GM04504 (cell line): ENCODE measurements around the gene PRTG.

Source experiments
- DNase-seq: peaks from one replicate; pipeline ENCODE4 v3.0.0-alpha.2; 2012; ENCODE audit warnings: low read depth

The PRTG gene

DNA sequence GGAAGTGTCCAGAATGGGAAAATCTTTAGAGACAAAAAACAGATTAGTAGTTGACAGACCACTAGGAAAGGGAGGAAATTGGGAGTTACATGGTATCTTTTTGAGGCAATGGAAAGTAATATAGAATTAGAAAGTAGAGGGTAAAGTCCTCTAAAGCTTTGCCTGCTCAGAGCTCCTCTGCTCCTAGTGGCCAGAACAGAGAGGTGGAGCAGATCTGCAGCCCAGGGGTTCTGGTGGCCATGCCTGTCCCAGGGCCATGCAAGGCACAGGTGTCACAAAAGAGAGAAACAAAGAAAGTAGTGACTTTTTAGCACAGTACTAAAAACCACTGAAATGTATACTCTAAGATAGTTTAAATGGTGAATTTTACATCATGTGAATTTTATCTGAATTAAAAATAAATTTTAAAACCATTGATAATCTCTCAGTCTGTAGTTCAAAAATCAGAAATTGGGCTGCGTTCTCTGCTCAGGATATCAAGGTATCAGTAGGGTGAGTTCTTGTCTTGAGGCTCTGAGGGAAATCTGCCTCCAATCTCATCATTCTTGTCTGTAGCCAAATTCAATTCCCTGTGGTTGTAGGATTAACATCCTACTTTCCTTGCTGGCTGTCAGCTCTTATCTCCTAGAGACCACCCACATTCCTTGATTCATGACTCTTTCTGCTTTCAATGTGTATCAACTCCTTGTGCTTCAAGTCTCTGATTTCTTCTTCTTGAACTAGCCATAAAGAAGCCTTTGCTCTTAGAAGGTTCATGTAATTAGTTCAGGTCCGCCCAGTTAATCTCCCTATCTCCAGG, 178.4 kb downstream of the PRTG start:
- DNase-seq, result no peak

DNA sequence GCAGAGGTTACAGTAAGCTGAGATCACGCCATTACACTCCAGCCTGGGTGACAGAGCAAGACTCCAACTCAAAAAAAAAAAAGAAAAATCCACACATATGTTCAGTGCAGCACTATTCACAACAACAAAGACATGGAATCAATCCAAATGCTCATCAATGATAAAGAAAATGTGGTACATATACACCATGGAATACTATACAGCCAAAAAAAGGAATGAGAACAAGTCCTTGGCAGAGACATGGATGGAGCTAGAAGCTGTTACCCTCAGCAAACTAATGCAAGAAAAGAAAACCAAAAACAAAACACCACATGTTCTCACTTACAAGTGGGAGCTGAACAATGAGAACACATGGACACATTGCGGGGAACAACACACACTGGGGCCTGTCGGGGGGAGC, 180.4 kb downstream of the PRTG start:
- no peak for DNase-seq
